ENCODE data around the gene CDH20.
"Not testable (repeated sequence)": the region's sequence is repeated elsewhere in the genome, so short reads cannot be mapped to it uniquely, and the experiment has no call there.

CDH20 gene

DNA sequence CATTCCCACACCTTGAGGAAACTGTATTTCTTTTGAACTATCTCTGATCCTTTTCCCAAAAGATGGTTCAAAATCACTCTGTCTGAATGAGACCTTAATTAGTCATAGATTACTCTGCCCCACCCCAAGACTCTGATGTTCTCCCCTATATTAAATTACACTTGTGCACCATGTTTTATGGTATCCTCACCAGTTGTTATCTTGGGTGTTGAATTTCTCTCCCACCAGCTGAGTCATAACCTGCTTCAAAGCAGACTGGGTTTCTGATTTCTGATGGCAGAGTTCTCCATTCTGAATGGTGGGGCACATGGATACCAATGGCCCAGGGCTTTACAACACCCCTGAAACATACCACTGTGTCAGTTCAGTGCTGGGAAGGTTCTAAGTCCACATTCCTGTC, 15.0 kb downstream of the CDH20 start:
- DNase-seq (ENCODE audit: low spot score) = no peak

DNA sequence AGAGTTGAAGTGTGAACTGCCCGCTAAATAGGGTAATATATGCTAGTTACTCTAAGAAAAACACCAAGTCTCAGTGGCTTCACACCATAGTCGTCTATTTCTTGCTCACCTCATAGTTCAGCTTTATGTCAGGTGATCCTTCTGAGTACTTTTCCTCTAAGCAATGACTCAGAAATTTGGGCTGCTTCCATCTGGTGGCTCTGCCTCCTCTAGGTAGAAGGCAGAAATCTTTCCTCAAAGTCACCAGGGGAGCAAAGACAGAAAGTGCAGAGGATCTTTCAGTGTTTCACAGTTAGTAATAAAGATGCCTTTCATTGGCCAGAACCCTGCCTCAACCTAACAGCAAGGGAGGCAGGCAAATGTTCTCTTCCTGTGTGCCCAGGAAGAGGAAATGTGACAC, 17.3 kb downstream of the CDH20 start:
- no peak for DNase-seq (ENCODE audit: low spot score)

DNA sequence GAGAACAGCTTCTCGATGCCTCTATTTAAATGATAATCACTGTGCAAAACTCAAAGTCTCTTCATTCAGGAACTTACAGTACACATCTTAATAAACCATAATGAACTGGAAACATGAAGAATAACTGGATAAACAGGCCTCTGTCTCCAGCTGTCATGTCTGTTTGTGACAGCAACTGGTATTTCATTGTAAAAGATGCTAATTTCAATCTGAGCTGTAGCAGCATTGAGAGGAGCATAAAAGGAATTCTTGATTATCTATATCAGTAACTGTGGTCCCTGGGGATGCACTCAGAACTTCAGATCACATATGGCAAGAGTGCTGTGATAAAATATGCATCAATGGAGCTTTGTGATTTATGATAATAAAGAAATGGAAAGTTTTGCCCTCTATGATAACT, 18.8 kb downstream of the CDH20 start:
- no peak for DNase-seq (ENCODE audit: low spot score)

DNA sequence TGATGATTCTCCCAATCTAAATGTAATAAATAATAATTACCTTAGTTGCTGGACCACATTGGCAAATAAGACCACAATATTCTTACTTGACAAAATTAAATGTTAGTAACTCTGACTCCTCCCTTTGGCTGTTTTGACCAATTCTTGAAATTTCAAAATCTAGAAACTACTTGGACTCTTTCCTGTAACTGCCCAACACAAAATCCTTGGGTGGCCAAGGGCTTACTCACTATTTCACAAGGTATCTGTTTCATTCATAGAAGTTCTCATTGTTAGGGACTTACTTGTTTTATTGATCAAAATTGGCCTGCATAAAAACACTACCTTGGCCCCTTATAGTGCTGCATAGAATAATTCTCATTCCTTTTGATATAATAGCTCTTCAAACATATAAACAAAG, 19.4 kb downstream of the CDH20 start:
- no peak for DNase-seq (ENCODE audit: low spot score)

DNA sequence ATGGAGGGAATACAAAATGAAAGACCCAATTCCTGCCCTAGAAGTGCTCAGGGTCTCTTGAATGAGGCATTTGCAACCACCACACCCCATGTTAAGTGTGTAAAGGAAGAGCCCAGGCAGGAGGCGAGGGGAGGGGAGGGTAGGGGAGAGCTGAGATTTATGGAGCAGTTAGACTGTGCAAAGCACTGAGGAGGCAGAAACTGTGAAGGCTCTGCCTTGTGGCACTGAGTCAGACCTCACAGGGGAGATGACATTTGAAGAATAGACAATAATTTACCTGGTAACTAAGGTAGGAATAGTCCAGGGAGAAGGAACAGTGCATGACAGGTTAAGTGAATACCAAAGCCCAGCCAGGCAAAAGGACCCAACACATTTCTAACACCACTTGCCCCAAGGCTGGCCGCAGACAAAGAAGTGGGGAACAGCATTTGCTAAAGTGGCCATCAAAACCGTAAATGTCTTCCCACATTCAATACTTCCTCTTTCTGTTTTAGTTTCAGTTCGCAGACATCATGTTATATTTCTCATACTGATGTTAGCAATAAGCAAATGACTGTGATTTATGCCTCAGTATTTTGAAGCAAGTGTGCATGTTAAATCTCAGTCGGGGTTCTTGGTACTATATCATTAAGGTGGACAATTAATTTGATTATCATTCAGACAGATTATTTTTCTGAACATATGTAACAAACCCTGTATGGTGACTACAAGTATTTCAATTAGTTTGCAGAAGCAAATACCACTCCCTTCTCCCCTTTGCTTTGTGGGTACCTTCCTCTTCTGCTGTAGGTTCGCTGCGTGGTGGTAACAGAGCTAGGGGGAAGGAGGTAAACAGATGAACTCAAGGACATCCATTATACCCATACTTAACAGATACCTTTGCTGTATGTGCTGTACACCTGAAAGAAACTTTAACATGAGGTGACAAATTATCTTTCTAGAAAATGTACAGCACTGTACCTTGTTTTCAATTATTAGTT, 27.5 kb downstream of the CDH20 start:
- no peak for DNase-seq (ENCODE audit: low spot score)

DNA sequence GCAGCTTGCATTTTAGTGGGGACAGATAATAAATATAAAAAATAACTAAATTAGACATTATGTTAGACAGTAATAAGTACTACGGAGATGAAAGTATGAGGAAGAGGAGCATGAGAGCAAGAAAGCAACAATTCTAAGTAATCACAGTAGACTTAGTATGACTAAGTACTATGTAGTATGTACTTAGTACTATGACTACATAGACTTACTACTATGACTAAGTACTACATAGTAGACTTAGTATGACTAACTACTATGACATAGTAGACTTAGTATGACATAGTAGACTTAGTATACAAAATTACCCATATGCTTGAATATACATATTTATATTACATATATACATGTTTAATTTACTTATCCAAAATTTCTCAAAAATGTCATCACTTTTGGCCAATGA, 29.3 kb downstream of the CDH20 start:
- no peak for DNase-seq (ENCODE audit: low spot score)

DNA sequence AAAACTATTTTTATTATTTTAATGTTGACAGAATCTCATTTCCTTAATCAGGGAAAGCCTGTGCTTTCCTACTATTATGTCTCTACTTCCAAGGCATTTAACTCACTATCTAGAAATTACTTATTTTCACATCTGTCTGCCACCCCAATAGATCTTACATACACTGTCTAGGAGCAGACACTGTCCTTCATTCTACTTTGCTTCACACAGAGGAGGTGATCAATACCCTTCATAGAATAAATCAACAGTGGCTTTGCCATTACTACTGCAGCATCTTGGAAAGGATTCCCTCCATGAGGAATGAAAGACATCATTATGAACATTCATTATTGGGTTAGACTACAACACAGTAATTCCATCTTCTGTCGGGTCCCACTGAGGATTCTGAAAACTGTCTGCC, 31.7 kb downstream of the CDH20 start:
- DNase-seq (ENCODE audit: low spot score) = no peak

DNA sequence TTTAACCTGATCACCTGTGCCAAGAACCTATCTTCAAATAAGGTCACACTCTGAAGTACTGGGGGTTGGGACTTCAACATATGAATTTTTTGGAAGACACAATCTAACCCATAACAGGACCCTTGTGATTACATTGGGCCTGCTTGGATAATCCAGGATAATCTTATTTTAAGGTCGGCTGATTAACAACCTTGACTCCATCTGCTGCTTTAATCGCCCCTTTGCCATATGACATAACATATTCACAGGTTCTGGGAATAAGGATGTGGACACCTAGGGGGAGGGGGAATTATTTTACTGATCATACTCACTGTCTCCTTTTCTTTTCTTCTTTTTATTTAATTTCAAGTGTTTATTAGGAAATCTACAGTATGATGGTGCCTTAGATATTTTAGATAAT, 34.8 kb downstream of the CDH20 start:
- no peak for DNase-seq (ENCODE audit: low spot score)

DNA sequence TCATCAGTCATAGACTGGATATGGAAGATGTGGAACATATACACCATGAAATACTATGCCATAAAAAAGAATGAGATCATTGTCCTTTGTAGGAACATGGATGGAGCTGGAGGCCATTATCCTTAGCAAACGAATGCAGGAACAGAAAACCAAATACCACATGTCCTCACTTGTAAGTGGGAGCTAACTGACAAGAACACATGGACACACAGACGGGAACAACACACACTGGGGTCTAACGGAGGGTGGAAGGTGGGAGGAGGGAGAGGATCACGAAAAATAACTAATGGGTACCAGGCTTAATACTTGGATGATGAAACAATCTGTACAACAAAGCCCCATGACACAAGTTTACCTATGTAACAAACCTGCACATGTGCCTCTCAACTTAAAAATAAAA, 36.4 kb downstream of the CDH20 start:
- DNase-seq (ENCODE audit: low spot score) = not testable (repeated sequence)

DNA sequence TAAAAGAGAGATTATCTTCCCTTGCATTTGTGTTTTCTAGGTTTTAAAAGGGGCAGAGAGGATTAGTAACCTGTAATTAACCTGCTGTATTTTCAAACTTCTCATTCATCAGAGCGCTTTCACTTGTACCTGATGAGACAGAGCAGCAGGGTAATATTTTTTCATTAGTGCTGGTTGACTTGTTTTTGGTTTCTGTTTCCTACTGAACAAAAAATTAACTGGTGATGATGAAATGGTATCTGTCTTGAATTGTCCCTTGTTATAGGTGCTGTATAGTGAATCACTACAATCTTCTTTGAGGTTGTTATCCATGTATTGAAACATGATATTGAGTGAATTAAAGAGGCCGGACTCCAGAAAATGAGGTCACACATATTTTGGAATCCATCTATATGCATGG, 37.9 kb downstream of the CDH20 start:
- no peak for DNase-seq (ENCODE audit: low spot score)

DNA sequence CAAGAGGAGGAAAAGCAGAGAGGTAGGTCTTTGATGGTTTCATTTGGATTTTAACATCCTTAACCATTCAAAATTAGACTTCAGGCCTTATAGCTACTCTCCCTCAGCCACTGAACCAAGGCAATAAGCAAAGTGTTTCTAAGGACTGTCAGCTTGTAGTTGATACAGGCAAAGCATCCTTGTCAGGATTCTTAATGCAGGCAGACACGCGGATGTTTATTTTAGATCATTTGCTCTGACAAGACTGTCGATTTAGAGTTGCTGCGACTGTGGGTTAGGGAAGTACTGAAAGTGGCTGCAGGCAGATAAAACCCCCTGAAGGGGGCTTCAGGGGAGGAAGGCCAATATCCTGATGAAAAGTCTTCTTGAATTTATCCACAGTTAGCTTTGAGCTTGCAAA, 46.6 kb downstream of the CDH20 start:
- DNase-seq (ENCODE audit: low spot score) = no peak

DNA sequence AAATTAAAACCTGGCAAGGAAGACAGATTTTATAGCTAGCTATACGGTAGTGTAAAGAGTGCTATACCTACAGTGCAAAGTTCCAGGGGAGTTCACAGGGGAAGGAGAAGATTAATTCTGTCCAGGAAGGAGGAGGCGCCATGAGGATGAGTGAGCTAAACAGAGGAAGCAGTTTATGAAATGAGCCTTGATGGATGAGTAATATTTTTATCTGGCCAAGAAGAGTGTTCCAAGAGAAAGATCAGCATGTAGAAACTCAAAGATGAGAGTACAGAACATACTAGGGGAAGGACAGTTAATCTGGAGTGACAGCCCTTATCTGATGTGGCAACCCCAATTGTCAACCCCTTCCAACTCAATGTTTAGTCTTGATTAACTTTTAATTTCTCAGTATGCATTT, 54.8 kb downstream of the CDH20 start:
- DNase-seq (ENCODE audit: low spot score) = no peak

DNA sequence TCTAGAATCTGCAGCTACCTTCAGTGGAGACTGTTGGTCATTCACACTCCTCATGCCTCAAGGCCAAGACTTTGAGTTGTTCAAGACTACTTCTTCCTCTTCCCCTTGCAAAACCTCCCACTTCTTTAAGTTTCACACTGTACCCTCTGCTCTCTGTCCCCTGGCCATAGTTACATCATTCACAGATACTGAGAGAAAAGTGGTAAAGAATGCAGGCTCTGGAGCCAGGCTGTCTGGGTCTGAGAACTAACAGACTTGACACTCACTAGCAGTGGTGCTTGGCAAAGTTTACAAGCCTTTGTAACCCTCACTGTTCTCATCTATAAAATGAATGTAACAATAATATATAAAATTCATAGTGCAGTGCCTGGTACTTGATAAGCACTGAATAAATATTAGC, 61.8 kb downstream of the CDH20 start:
- no peak for DNase-seq (ENCODE audit: low spot score)

DNA sequence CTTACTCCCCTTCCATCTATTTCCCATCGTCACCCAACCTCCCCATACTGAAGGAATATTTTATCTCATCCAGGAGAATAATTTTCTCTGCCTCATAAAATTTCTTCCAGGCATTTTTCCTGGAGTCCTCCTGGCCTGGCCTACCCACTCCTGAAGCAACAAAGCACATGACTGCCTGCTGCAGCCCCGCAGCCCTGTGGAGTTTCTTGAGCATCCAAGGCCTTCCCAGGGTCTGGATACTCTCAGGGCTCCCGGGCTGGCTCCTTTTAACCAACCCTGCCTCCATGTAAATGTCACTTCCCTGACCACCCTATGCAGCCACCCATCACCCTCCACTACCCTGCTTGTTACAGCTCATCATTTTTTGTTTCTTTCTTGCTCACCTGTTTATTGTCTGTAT, 64.0 kb downstream of the CDH20 start:
- DNase-seq (ENCODE audit: low spot score) = no peak

DNA sequence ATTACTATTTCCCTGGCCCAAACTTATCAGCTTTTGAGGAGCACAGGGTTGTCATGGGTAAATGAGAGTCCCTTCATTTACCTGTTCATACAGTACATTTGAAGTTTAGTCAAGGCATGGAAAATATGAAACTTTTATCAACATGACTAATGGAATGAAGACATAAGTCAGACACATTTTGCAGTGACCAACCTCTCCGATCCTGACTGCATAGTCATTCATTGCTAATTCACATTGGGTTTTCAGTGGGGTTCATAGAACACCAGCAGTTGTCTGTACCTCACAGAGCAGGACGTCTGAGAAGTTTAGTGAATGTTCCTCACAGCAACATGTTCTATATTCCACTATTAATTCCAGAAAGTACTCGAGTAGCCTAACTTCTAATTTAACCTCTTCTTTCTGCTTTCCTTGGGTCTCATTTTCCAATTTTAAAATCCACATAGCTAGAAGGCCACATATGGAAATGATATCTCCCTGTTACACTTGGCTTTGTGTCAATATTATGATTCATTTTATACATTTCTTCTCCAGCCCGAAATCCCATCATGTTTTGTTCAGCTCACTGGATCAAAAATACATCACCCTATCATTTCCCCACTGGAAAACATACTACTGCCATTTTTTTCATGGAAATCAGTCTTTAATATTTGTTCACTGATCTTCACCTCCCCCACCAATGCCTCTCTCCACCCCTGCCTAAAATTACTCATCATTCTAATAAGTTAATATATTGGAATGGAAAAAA, 65.9 kb downstream of the CDH20 start:
- DNase-seq (ENCODE audit: low spot score) = no peak

DNA sequence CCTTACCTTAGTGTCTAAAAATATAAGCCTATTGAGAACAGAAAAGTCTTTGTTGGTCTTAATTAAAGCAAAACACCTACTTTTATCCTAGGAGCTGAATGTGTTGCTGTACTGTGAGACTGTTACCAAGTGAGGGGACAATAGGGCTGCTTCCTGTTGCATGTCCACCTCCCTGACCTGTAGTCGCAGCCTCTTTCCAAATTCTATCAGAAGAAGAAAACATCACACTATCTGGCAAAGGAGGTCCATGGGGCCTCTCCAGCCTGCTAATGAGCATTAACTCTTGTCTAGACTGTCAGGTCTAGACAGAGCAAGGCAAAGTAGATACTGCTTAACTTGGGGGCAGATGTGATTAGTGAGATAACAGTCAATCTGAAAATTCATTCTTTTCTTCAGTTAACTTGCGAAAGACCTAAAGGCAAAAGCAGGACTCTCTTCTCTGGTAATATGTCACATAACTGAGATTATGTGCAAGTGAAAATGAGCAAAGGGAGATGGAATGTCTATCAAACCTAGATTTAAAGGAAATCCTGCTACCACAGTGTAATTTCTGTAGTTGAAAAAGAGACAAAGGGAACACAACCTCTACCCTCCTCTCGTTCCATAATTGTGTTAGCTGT, 66.9 kb downstream of the CDH20 start:
- DNase-seq (ENCODE audit: low spot score) = no peak

DNA sequence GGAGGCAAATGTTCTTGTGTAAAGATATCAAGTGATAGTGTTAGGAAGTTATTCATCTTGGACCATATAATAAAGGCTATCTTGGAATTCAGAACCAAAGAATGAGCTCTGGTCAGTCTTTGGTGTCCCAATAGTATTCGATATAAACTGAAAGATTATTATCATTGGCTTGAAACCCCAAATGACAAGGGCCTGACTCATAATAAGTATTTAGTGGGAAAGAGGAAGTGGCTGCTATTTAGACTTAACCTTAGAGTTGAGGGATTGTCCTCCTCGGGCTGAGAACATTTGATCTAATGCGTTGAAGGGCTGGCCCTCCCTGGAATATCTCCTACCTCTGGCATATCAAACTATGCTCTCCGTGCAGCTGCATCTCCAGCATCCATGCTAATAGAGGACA, 67.5 kb downstream of the CDH20 start:
- no peak for DNase-seq (ENCODE audit: low spot score)

DNA sequence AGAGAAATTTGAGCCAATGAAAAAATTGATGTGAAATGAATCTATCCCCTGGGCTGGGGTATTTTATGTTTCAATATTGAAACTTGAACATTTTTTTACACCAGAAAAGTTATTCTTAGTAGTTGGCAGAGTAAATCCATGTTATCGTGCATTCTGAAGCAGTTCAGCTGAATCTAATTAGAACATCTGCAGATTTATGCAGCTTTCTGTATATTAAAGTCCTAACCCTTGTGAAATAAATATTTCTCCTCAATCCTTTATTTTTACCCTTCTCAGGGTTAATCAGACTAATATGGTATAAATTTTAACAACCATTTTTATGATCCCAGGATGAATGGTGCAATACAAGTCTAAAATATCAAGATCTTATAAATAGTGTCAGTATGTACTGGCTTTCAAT, 69.5 kb downstream of the CDH20 start:
- DNase-seq (ENCODE audit: low spot score) = no peak

DNA sequence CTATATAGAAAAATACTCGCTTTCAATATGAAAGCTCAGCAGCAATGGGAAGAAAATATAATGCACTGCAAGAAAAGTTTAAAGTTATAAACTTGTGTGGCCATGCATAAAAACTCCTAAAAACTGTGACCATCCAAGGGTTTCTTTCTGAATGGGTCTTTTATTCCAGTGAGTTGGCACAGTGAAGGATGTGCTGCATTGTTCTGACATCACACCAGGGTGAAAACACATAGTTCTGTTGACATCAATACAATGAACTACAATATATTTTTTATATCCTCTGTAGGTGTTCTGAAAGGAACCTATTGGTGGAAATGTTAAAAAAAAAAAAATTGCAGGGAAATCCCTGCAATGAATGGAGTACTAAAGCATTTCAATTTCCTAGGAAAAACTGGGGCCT, 80.2 kb downstream of the CDH20 start:
- DNase-seq (ENCODE audit: low spot score) = no peak

DNA sequence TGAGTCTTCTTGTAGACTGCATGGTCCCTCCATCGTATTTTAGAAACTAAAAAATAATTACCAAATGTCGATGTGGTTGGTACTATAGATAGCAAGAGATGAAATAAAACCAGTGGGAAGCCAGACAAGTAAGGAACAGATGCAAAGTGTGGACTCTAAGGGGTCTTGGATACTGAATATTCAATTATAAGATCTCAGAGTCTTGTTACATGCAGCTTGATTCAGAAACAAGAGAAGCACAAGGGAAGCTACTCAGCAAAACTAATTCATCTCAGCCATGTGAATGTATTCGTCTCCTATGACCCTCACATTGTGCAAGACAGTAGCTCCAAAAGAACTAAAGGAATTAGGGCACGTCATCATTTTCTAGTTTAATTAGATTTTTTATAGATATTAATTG, 80.9 kb downstream of the CDH20 start:
- no peak for DNase-seq (ENCODE audit: low spot score)

DNA sequence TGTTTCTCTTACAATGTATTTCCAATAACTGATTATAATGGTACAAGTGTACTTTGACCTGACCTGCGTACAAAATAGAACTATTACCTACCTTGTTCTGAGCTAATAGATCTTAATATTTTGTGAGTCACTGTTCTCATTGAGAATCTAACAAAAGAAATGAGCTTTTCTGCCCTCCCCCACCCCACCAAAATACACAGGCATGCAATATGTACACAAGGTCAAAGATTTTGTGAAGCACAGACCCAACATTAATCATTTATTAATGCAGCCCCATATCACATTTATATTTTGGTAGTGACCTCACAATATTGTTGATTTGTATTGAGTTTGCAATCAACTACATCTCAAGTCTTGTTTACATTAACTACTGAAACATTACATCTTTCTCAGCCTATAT, 86.5 kb downstream of the CDH20 start:
- no peak for DNase-seq (ENCODE audit: low spot score)

DNA sequence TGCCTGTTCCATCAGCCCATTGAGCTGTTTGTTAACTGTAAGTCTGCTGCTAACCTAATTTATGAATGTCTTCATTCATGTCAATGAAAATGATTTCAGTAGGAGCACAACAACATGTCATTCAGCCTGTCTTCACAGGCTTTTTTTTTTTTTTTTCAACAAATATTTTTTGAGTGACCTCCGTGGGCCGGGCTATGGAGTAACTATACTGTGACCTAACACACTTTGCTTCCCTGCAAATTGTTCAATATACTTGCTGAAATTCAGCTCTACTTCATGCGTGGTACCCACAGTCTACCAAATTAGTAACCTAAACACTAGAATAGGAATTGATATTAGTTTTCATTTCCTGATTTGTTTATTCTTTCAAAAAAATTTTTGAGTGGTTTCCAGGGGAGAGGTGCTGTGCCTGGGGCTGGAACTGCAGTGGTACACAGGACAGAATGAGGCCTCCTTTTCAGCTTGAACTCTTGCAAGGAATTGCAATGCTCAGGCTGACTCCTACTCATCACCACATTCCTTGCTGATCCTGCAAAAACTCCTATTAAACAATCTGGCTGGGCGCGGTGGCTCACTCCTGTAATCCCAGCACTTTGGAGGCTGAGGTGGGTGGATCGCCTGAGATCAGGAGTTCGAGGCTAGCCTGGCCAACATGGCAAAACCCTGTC, 87.1 kb downstream of the CDH20 start:
- DNase-seq (ENCODE audit: low spot score) = no peak

Data from left forelimb (tissue), 1 donor.